IPS-18a (cell line): ENCODE results near the gene ARL4A.
"Not testable (repeated sequence)": the region's sequence is repeated elsewhere in the genome, so short reads cannot be mapped to it uniquely, and the experiment has no call there.

Source experiments
- H3K27ac ChIP-seq: one replicate; pipeline ENCODE4 v1.5.1; 2013; ENCODE audit warnings: low read length
- H3K27me3 ChIP-seq: one replicate; pipeline ENCODE4 v1.6.1; 2013; ENCODE audit warnings: mild to moderate bottlenecking, low read length; ENCODE audit not compliant: control insufficient read depth, insufficient read depth
- H3K36me3 ChIP-seq: one replicate; pipeline ENCODE4 v1.6.1; 2013; ENCODE audit warnings: low read depth, low read length; ENCODE audit not compliant: control insufficient read depth
- H3K4me1 ChIP-seq: one replicate; pipeline ENCODE4 v1.6.1; 2013; ENCODE audit warnings: low read depth, low read length; ENCODE audit not compliant: control insufficient read depth
- H3K4me3 ChIP-seq: one replicate; pipeline ENCODE4 v1.5.1; 2013; ENCODE audit warnings: low read length
- H3K9ac ChIP-seq: one replicate; pipeline ENCODE4 v1.6.1; 2013; ENCODE audit warnings: mild to moderate bottlenecking, low read length, moderate library complexity
- H3K9me3 ChIP-seq: one replicate; pipeline ENCODE4 v1.6.1; 2013; ENCODE audit warnings: low read depth, low read length; ENCODE audit not compliant: control insufficient read depth

ARL4A gene

DNA sequence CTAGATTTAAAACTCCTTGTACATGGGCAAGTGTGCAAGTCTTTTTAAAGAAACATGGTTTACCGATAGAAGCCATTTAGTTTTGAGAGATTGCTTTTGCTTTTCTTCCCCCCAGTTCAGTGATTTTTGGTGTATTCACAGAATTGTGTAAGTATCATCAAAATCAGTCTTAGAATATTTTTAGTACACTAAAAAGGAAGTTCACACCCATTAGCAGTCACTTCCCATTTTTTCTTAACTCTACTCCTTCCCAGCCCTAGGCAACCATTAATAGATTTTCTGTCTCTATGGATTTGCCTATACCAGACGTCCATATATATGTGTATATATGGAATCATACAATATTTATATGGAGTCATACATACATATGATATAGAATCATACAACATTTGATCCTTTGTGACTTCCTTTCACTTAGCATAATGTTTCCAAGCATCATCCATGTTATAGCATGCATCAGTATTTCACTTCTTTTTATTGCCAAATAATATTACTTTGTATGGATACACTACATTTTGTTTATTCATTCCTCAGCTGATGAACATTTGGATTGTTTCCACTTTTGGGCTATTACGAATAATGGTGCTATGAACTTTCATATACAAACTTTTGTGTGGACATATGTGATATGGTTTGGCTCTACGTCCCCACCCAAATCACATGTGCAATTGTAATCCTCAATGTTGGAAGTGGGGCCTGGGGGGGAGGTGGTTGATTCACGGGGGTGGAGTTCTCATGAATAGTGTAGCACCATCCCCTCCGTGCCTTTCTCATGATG, 16.5 kb upstream of the ARL4A start:
- H3K27me3 ChIP-seq: no peaks in the 10 kb centered on the region
- H3K9ac ChIP-seq: no peak overlapping the region
- no peak overlapping the region for H3K27ac ChIP-seq

DNA sequence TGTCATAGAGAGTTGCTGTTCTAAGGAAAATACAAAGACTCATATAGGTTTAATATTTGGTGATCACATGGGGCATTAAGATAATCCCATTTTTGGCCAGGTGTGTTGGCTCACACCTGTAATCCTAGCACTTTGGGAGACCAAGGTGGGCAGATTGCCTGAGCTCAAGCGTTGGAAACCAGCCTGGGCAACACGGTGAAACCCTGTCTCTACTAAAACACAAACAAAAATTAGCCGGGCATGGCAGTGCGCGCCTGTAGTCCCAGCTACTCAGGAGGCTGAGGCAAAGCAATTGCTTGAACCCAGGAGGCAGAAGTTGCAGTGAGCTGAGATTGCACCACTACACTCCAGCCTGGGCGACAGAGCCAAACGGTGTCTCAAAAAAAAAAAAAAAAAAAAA, 14.0 kb upstream of the ARL4A start:
- not testable (repeated sequence) for H3K27ac ChIP-seq, H3K4me1 ChIP-seq, H3K4me3 ChIP-seq, H3K9ac ChIP-seq, H3K36me3 ChIP-seq, H3K27me3 ChIP-seq, H3K9me3 ChIP-seq

More for the DNA sequence above, 16.5 kb upstream of the ARL4A start:
- H3K4me3 ChIP-seq: no peak overlapping the region
- H3K4me1 ChIP-seq: no peaks in the 10 kb centered on the region
- no peaks in the 10 kb centered on the region for H3K9me3 ChIP-seq
- H3K36me3 ChIP-seq: no peaks in the 10 kb centered on the region

GRCh38 chr7:12674053-12674452, 13.4 kb upstream of the ARL4A start:
- Histone ChIP-seq H3K27ac (no peak overlapping the region), H3K4me1 (no peaks in the 10 kb centered on the region), H3K36me3 (no peaks in the 10 kb centered on the region), H3K4me3 (no peak overlapping the region), H3K27me3 (no peaks in the 10 kb centered on the region), H3K9me3 (no peaks in the 10 kb centered on the region), H3K9ac (no peak overlapping the region)

GRCh38 chr7:12674861-12675260, 12.6 kb upstream of the ARL4A start:
- Histone ChIP-seq H3K36me3 (no peaks in the 10 kb centered on the region), H3K27ac (no peak overlapping the region), H3K4me3 (no peak overlapping the region), H3K4me1 (no peaks in the 10 kb centered on the region), H3K9me3 (no peaks in the 10 kb centered on the region), H3K9ac (no peak overlapping the region), H3K27me3 (no peaks in the 10 kb centered on the region)

DNA sequence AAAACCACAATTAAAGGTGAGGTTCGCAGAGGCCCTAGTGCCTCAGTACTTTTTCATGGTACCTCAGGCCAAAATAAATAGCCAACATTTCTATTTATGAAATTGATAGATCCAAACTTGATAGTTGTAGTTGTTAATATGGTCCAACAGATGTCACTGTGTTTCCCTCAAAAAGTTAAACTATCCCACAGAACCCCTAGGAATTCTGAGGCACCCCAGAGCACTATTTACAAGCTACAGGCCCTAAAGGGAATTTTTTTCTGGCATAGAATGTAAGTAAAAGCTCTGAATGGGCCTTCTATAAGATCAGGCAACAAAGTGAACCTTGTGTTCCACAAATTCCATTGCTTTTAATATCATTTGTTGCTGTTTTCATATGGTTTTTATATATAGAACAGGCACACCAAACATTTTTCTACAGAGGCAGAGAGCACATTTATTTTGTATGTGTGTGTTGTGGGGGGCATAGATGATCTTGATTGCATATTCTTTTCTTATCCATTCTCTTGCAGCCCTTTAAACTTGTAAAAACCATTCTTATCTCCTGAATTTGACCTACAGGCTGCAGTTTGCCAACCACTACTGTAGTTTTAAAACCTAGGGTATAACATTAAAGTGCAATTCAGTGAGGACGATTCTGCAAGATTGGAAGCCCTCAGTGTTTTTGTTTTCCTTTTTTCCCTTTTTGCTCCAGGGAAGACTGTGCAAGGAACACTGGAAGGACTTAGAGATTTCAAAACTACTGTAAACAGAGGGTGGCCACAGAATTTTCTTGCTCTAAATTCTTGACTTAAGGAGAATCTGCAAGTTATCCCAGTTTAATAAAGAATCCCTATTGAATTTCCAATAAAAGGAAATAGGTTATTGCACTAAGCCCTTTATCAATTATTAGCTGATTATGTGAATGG, 3.5 kb upstream of the ARL4A start:
- no peaks in the 10 kb centered on the region for H3K27me3 ChIP-seq
- no peaks in the 10 kb centered on the region for H3K9me3 ChIP-seq
- H3K4me3 ChIP-seq: no peak overlapping the region
- peaks cover 4% of the 10 kb centered on the region for H3K4me1 ChIP-seq
- no peak overlapping the region for H3K27ac ChIP-seq
- no peak overlapping the region for H3K9ac ChIP-seq
- H3K36me3 ChIP-seq: no peaks in the 10 kb centered on the region

GRCh38 chr7:12684733-12685132, 2.7 kb upstream of the ARL4A start:
- H3K27ac ChIP-seq: no peak overlapping the region
- no peaks in the 10 kb centered on the region for H3K9me3 ChIP-seq
- peaks cover 12% of the 10 kb centered on the region for H3K4me1 ChIP-seq
- no peaks in the 10 kb centered on the region for H3K27me3 ChIP-seq
- no peak overlapping the region for H3K4me3 ChIP-seq
- H3K9ac ChIP-seq: no peak overlapping the region
- H3K36me3 ChIP-seq: no peaks in the 10 kb centered on the region

DNA sequence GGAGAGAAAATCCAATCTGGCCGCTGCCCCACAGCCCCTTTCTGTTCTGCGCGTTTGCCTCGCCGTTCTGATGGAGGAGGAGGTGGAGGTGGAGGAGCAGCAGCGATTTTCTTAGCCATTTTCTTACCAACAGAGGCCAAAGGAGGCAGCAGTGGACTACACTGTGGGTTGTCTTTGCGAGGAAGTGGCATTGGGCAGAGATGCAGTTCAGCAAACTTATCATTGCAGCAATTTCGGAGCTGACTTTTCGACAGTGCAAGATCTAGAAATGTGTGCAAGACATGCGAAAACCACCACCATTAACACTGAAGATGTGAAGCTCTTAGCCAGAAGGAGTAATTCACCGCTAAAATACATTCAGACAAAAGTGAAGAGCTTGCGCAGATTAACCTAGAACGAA, 1.9 kb upstream of the ARL4A start:
- Histone ChIP-seq H3K27me3 (no peaks in the 10 kb centered on the region), H3K4me3 (no peak overlapping the region), H3K9ac (no peak overlapping the region), H3K27ac (no peak overlapping the region), H3K36me3 (no peaks in the 10 kb centered on the region), H3K4me1 (peaks cover 20% of the 10 kb centered on the region), H3K9me3 (no peaks in the 10 kb centered on the region)

DNA sequence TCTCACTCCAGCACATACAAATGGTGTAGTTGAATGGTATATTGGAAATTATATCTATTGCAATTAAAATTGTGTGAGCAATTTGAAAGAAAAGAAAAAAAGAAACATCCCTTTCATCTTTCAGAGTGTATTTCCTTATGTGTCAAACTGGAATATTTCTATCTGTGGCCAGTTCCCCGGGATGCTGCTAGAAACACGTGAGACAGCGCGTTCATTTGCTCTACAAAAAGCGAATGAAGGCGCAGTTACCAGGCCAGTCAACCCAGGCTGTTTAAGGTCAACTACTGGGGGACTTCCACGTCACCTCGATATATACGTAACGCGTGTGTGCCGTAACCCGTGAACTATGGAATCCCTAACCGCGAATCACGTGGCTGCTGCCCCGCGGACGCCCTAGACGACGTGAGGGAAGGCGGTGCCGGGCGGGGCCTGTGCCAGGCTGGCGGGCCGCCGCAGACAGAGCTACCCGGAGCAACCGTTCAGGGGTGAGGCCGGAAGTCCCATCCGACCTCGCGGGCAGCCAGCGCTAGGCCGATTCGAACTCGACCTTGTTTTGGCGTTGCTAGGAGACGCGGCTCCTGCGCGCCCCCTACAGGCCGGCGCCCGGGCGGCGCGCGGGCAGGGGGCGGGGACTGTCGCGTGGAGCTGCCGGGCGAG, 1.1 kb upstream of the ARL4A start:
- Histone ChIP-seq H3K27me3 (no peaks in the 10 kb centered on the region), H3K9ac (peak overlapping the region; percentile 88), H3K36me3 (no peaks in the 10 kb centered on the region), H3K9me3 (no peaks in the 10 kb centered on the region), H3K27ac (peak overlapping the region; percentile 44), H3K4me3 (peak overlapping the region; percentile 70), H3K4me1 (peaks cover 23% of the 10 kb centered on the region)

GRCh38 chr7:12687718-12688171, 312 bp downstream of the ARL4A start:
- H3K9ac ChIP-seq: peak overlapping the region; percentile 88

DNA sequence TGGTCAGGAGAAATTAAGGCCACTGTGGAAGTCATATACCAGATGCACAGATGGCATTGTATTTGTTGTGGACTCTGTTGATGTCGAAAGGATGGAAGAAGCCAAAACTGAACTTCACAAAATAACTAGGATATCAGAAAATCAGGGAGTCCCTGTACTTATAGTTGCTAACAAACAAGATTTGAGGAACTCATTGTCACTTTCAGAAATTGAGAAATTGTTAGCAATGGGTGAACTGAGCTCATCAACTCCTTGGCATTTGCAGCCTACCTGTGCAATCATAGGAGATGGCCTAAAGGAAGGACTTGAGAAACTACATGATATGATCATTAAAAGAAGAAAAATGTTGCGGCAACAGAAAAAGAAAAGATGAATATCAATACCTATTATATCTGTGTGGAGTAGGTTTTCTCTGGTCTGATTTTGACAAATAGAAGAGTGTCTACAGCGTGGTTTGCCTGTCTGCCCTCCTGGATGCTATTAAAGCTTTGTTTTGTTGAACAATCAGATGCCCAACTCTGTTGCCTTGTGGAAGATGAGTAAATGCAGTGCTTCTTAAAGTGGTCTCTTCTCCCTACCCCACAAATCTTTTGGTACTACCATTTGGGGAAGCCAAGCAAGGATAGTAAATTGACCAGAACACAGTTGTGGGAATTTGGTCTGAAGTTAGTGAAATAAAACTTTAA, 1.2 kb downstream of the ARL4A start:
- H3K27me3 ChIP-seq, H3K36me3 ChIP-seq, H3K27ac ChIP-seq, H3K9me3 ChIP-seq: not testable (repeated sequence)
- Histone ChIP-seq H3K9ac (peak overlapping the region; percentile 24), H3K4me3 (peak overlapping the region; percentile 70), H3K4me1 (peaks cover 23% of the 10 kb centered on the region)

More at GRCh38 chr7:12687718-12688171, 312 bp downstream of the ARL4A start:
- Histone ChIP-seq H3K36me3 (no peaks in the 10 kb centered on the region), H3K4me3 (peak overlapping the region; percentile 70), H3K9me3 (no peaks in the 10 kb centered on the region), H3K27me3 (no peaks in the 10 kb centered on the region), H3K27ac (no peak overlapping the region), H3K4me1 (peaks cover 23% of the 10 kb centered on the region)

- Histone ChIP-seq H3K4me1 (peaks cover 23% of the 10 kb centered on the region), H3K9ac (peak overlapping the region; percentile 24), H3K36me3 (no peaks in the 10 kb centered on the region), H3K27me3 (no peaks in the 10 kb centered on the region), H3K4me3 (peak overlapping the region; percentile 58), H3K27ac (no peak overlapping the region), H3K9me3 (no peaks in the 10 kb centered on the region)
Measured at GRCh38 chr7:12689451-12689850, 2.0 kb downstream of the ARL4A start.
